ENCODE data around the gene HHATL.

Gene HHATL

GRCh38 chr3:42697289-42698051 lies 5.1 kb downstream of the HHATL start:
- FAIRE-seq = no peak

DNA sequence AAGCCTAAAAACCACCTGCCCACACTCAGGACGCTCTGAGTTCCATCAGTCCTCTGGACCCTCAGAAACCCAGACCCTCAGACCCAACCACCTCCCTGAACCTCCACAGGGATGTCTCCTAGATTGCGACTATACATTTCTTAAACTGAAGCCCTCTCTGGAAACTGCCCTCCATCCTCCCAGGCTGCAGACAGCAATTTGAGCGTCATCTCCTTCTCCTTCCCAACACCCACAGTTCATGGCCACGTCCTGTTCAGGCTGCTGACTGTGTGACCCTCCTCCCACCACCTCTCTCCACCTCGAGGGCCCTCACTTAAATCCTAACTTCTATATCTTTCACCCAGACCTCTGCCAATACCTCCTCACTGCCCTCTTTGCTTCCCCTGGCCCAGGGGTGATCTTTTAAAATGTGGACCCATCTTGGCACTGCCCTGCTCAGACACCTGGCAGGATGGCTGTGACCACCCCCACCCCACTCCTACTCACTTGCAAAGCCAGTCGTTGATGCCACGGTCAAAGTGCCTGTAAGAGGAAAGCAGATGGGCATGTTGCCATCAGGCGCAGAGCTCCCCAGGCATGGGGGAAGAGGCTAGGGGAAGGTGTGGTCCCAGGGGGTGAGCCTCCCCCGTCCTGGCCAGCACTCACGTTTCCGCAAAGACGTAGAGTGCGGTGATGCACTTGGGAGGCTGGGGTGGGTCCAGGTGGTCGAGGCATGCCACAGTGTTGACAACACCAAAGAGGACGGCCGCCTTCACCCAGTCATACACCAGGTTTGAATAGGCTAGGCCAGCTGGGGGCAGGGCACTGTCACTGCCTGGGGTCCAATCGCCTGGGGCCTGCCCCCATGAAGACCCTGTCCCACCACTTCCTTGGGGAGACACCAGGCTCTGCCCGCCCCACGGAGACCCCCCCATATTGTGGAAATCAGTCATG lies 6.0 kb downstream of the HHATL start:
- no peak for FAIRE-seq

GRCh38 chr3:42694366-42694765 lies 8.2 kb downstream of the HHATL start:
- no peak for FAIRE-seq

DNA sequence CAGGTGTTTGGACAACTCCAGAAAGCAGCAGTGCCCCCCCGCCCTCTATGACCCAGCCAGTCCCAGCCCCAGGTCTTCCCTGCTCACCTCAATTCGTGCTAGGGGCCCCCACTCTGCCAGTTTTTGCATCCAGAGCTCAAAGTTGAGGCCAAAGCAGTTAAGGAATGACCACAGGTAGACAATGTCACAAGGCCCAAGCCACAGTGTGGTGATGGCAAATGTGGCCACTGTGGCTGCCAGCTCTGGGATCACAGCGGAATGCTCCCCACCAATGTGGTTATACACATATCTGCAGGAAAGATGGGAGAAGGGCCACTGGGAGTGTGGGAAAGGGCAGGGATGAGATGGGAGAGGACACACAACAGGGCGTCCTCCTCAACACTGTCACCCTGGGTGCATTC lies 9.1 kb downstream of the HHATL start:
- no peak for FAIRE-seq

GRCh38 chr3:42692667-42693529 lies 9.7 kb downstream of the HHATL start:
- no peak for FAIRE-seq

GRCh38 chr3:42691816-42692666 lies 10.6 kb downstream of the HHATL start:
- FAIRE-seq = no peak

DNA sequence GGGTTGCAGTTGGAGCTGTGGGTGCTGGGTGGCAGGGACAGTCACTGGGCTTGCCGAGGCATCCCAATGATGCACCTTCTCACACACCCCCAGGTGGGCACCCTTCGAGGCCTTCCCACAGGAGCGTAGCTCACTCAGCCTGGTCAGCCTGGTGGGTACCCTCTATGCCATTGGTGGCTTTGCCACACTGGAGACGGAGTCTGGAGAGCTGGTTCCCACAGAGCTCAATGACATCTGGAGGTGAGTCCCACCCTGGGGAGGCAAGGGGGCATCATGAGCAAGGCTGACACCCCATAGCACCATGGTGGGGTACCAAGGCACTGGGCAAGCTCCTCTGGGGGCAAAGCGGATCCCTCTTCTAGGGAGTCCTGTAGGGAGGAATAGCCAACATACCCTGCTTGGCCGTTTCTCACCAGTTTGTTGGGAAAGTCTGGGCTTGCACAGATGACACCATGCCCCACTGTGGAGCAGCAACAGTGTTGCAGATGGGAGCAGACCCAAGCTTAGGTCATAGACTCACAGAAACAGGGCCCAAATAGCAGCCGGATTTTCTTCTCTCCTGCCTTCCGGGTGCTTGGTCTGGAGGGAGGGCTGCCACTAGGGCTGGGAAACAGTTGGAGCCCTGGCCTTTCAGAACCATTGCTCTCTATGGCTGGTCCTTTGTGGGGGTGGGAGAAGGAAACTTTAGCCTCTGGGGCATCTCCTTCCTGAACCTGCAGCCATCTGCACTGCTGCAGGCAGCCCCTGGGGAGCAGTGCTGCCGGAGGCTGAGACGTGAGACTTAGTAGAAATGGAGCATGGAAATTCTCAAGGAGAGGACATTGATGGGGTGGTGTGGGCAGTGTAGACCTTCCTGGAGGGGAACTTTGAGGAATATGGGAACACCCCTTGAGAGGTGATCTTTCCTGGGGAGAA lies 11.6 kb downstream of the HHATL start:
- no peak for FAIRE-seq

DNA sequence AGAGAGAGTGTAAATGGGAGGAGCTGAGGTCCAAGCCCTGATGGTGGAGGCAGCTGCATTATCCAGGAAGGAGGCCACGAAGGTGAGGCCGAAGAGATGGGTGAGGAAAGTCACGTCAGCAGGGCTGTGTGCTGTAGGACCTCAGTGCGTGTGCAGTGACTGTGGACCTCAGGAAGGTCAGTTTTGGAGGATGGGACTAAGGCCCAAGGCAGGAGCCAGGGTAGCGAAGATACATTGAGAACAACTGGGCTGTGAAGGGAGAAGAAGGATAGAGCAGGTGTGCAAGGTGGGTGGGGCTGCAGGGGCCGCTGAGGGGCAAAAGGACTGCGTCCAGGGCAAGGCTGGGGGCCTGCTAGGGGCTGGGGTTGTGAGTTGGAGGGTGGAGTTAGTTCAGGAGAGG lies 12.4 kb downstream of the HHATL start:
- no peak for FAIRE-seq

DNA sequence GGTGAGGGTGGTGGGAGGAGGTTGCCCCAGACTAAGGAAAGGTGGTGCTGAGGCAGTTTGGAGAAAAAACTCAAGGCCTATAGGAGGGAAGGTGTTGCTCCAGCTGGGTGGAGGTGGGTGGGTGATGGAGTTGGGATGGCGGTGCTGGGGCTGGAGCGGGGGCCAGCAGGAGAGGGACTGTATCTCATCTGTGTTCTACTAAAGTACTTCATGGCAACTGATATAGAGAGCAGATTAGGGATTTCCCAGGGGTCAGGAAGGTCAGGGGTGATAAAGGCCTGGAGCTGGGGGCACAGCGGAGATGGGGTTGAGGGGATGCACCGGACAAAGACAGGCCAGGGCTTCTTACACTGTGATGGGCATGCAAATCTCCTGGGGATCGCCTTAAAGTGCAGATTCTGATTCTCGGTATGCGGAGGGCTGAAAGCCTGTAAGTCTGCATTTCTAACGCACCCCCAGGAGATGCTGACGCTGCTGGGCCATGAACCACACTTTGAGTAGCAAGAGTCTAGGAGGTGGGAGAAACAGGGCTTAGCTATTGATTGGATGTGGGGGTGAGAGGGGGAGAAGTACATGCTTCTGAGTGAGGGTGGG lies 13.1 kb downstream of the HHATL start:
- FAIRE-seq = no peak

DNA sequence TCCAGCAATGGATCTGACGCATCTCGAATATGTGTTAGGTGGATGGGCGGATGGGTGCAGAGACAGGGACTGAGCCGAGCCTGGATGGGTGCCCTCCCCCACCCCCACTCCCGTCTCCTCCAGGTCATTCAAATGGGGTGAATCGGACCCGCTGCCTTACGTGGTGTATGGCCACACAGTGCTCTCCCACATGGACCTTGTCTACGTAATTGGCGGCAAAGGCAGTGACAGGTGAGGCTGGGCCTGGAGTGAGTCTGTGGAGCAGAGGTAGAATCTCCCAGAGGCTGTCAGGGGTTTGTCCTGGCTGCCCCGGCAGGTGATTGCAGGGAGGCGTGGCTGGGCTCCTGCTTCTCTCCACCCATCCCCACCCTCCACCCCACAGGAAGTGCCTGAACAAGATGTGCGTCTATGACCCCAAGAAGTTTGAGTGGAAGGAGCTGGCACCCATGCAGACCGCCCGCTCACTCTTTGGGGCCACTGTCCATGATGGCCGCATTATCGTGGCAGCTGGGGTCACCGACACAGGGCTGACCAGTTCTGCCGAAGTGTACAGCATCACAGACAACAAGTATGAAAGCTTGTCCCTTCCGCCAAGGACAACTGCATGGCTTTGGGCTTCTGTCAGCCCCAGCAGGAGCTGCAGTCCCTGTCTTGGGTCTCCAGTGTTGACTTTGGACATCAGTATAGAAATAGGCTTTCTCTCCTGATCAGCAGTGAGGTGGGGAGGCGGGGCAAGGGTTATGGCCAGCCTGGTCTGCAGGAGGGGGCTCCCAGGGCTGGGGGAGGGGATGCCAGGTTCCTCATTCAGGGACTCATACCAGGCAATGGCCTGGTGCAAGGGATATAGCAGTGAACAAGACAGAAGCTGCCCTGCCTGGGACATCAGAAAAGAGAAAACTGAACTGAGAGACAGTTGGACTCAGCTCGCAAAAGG lies 13.8 kb downstream of the HHATL start:
- FAIRE-seq = no peak

DNA sequence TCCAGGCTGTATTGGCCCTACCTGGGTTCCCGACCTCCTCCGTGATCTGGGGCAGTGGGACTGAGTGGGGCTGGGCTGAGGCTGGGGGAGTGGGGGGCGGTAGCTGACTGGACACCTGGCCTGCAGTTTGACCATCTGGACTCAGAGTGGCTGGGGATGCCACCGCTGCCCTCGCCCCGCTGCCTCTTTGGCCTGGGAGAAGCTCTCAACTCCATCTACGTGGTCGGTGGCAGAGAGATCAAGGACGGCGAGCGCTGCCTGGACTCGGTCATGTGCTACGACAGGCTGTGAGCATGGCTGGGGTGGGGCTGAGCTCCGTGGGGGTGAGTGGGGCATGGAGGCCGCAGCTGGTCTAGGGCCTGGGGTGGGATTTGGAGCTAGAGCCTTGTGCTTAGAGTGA lies 14.6 kb downstream of the HHATL start:
- no peak for FAIRE-seq

- FAIRE-seq = no peak
These were observed 15.6 kb downstream of the HHATL start for GRCh38 chr3:42686832-42687650.

DNA sequence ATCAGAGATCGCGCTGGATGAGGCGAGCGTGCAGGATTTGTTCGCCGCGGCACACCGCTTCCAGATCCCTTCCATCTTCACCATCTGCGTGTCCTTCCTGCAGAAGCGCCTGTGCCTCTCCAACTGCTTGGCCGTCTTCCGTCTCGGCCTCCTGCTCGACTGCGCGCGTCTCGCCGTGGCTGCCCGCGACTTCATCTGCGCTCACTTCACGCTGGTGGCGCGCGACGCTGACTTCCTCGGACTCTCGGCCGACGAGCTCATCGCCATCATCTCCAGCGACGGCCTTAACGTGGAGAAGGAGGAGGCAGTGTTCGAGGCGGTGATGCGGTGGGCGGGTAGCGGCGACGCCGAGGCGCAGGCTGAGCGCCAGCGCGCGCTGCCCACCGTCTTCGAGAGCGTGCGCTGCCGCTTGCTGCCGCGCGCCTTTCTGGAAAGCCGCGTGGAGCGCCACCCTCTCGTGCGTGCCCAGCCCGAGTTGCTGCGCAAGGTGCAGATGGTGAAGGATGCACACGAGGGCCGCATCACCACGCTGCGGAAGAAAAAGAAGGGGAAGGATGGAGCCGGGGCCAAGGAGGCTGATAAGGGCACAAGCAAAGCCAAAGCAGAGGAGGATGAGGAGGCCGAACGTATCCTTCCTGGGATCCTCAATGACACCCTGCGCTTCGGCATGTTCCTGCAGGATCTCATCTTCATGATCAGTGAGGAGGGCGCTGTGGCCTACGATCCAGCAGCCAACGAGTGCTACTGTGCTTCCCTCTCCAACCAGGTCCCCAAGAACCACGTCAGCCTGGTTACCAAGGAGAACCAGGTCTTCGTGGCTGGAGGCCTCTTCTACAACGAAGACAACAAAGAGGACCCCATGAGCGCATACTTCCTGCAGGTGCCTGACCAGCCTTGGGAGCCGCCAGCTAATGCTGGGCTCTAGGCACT lies 16.4 kb downstream of the HHATL start:
- FAIRE-seq = no peak

DNA sequence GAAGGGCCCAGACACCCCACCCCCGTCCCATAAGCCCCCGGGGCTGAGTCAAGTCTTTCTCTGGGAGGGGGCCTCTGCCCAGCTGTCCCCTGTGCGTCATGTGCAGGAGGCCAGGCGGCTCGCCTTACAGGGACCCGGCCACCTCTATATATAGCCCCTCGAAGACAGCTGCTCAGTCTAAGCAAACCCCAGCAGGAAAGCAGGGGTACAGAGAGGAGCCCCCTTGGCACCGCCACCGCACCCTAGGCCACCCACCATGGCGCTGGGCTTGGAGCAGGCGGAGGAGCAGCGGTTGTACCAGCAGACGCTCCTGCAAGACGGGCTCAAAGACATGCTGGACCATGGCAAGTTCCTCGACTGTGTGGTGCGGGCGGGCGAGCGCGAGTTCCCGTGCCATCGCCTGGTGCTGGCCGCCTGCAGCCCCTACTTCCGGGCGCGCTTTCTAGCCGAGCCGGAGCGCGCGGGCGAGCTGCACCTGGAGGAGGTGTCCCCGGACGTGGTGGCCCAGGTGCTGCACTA lies 17.2 kb downstream of the HHATL start, which contains the start of gene KLHL40:
KLHL40 (plus strand) TSS at position 175 of the 519 bp plus-strand sequence; CDS start at position 257, 82 bp downstream.
- no peak for FAIRE-seq

- no peak for FAIRE-seq
These were observed 17.8 kb downstream of the HHATL start for GRCh38 chr3:42684632-42685362.

Data from colon (tissue), 2 donors.